Measurements from ENCODE around the gene AEBP2. TPM values are rescaled to one million over a fixed set of nuclear protein-coding genes. Genes with fewer than 3 reads are reported as not detected.

AEBP2 gene
- total and polyA plus RNA-seq, 9 of the 15 experiments (the other 6 are each of a cell fraction or from before 2014, with no cell fraction given): 5.7 to 43.7 (median 10.3) TPM

- Histone ChIP-seq H2AFZ (ENCODE audit: low read depth, low read length) (no peak overlapping the region), H3K4me2 (ENCODE audit: insufficient read depth, low read length) (no peak overlapping the region), H3K27me3 (ENCODE audit: control insufficient read depth in 2 of 2, insufficient read depth in 2 of 2, low read length in 2 of 2) (no peaks in the 10 kb centered on the region), H3K4me1 (replicated peaks in 1 of 2; ENCODE audit: control insufficient read depth in 2 of 2, insufficient read depth in 2 of 2, low read length in 2 of 2) (no peaks in the 10 kb centered on the region), H3K36me3 (ENCODE audit: control insufficient read depth, insufficient read depth, low read length) (no peaks in the 10 kb centered on the region), H3K4me3 (no peak overlapping the region), H3K9me3 (replicated peaks; ENCODE audit: control insufficient read depth, insufficient read depth, low read depth, low read length) (no peaks in the 10 kb centered on the region), H4K20me1 (replicated peaks; ENCODE audit: control insufficient read depth, insufficient read depth, low read length) (no peaks in the 10 kb centered on the region; the same call in 1 of the 2 replicates), H3K9me1 (ENCODE audit: control insufficient read depth, insufficient read depth, low read length) (no peaks in the 10 kb centered on the region), H3K27ac (ENCODE audit: extremely low read depth, low read depth, low read length) (no peak overlapping the region), H3K9ac (ENCODE audit: insufficient read depth in 1 of 2, low read depth in 2 of 2, low read length in 2 of 2) (no peak overlapping the region), H3K79me2 (ENCODE audit: control insufficient read depth, insufficient read depth, low read length) (no peaks in the 10 kb centered on the region)
- ChIA-PET CTCF (ENCODE audit: low intra/inter-chr PET ratio) (no interaction called here), POLR2A (no interaction called here)
- FAIRE-seq (no peak), ATAC-seq (no peak), DNase-seq (ENCODE audit: extremely low read depth in 1 of 4, low spot score in 3 of 4) (no peak)
- intact Hi-C loops (cut with micrococcal nuclease) (no loop called here), in situ Hi-C loops (cut with MboI) (no loop called here)
- BruUV-seq (replicated peaks): no TSS peak
- TF ChIP-seq, protein P1, sequence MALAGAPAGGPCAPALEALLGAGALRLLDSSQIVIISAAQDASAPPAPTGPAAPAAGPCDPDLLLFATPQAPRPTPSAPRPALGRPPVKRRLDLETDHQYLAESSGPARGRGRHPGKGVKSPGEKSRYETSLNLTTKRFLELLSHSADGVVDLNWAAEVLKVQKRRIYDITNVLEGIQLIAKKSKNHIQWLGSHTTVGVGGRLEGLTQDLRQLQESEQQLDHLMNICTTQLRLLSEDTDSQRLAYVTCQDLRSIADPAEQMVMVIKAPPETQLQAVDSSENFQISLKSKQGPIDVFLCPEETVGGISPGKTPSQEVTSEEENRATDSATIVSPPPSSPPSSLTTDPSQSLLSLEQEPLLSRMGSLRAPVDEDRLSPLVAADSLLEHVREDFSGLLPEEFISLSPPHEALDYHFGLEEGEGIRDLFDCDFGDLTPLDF (CRISPR knock-in tag; IDR thresholded peaks at IDR 0.05): no peak
- TF ChIP-seq MYBL2 (IDR thresholded peaks at IDR 0.05; ENCODE audit: low read depth) (no peak), MYBL2 (CRISPR knock-in tag; IDR thresholded peaks at IDR 0.05; ENCODE audit: borderline replicate concordance) (no peak), CBX1 (IDR thresholded peaks at IDR 0.05; ENCODE audit: low read depth) (no peak), E2F3 (CRISPR knock-in tag; IDR thresholded peaks at IDR 0.05) (no peak), GTF2F1 (IDR thresholded peaks at IDR 0.05; ENCODE audit: low read depth, low read length) (no peak), PURB (CRISPR knock-in tag; IDR thresholded peaks at IDR 0.05; ENCODE audit: low read depth) (no peak), ARID3A (IDR thresholded peaks at IDR 0.05; ENCODE audit: borderline replicate concordance, low read depth, low read length) (no peak), ARID3B (CRISPR knock-in tag; IDR thresholded peaks at IDR 0.05; ENCODE audit: borderline replicate concordance) (no peak), ZNF324 (CRISPR knock-in tag; IDR thresholded peaks at IDR 0.05) (no peak), NFXL1 (CRISPR knock-in tag; IDR thresholded peaks at IDR 0.05) (no peak), ZNF224 (CRISPR knock-in tag; IDR thresholded peaks at IDR 0.05) (no peak), ZNF444 (CRISPR knock-in tag; IDR thresholded peaks at IDR 0.05) (no peak), FOSL1 (tag; conservative IDR thresholded peaks at IDR 0.05) (no peak), ZNF146 (CRISPR knock-in tag; IDR thresholded peaks at IDR 0.05; ENCODE audit: unreplicated experiment) (no peak), ZNF232 (CRISPR knock-in tag; IDR thresholded peaks at IDR 0.05) (no peak), SETDB1 (IDR thresholded peaks at IDR 0.05; ENCODE audit: low read length) (no peak), CBFA2T2 (conservative IDR thresholded peaks at IDR 0.05) (no peak)
- TF ChIP-seq, protein P2, sequence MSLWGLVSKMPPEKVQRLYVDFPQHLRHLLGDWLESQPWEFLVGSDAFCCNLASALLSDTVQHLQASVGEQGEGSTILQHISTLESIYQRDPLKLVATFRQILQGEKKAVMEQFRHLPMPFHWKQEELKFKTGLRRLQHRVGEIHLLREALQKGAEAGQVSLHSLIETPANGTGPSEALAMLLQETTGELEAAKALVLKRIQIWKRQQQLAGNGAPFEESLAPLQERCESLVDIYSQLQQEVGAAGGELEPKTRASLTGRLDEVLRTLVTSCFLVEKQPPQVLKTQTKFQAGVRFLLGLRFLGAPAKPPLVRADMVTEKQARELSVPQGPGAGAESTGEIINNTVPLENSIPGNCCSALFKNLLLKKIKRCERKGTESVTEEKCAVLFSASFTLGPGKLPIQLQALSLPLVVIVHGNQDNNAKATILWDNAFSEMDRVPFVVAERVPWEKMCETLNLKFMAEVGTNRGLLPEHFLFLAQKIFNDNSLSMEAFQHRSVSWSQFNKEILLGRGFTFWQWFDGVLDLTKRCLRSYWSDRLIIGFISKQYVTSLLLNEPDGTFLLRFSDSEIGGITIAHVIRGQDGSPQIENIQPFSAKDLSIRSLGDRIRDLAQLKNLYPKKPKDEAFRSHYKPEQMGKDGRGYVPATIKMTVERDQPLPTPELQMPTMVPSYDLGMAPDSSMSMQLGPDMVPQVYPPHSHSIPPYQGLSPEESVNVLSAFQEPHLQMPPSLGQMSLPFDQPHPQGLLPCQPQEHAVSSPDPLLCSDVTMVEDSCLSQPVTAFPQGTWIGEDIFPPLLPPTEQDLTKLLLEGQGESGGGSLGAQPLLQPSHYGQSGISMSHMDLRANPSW (CRISPR knock-in tag; IDR thresholded peaks at IDR 0.05): no peak
Observed at GRCh38 chr12:19530637-19531023, 91.3 kb downstream of the AEBP2 start.

All from K562 (cell line).